OCI-LY1 (cell line): ENCODE results near the gene CLDN12.

Experiments used
- H2AFZ ChIP-seq: fragments of 200-600 bp; sonication (generic), shearing (Covaris generic); 2 replicates; pipeline ENCODE4 v1.6.0; 2014; ENCODE audit warnings: antibody characterized with exemption, mild to moderate bottlenecking, low read length
- H3F3A ChIP-seq: fragments of 200-600 bp; sonication (generic), shearing (Covaris generic); 2 replicates; pipeline ENCODE4 v1.6.0; 2014; ENCODE audit warnings: mild to moderate bottlenecking, antibody characterized with exemption, low read length, moderate library complexity; ENCODE audit not compliant: insufficient read depth
- H3K27ac ChIP-seq: fragments of 200-600 bp; sonication (generic); 2 replicates; pipeline ENCODE4 v1.5.1; 2014; ENCODE audit warnings: low read length, mixed run types, mild to moderate bottlenecking, low read depth; ENCODE audit not compliant: poor library complexity, severe bottlenecking
- H3K27me3 ChIP-seq: fragments of 200-600 bp; sonication (generic); 2 replicates; pipeline ENCODE4 v1.6.0; 2014; ENCODE audit warnings: antibody characterized with exemption, mild to moderate bottlenecking, low read length, moderate library complexity; ENCODE audit not compliant: insufficient read depth
- H3K36me3 ChIP-seq: fragments of 200-600 bp; sonication (generic); 2 replicates; pipeline ENCODE4 v1.6.1; 2014; ENCODE audit warnings: mild to moderate bottlenecking, antibody characterized with exemption, low read length, moderate library complexity, mixed read lengths; ENCODE audit not compliant: insufficient read depth
- H3K4me1 ChIP-seq: fragments of 200-600 bp; sonication (generic); 2 replicates; pipeline ENCODE4 v1.5.1; 2014; ENCODE audit warnings: mild to moderate bottlenecking, low read length, moderate library complexity; ENCODE audit not compliant: insufficient read depth, severe bottlenecking
- H3K4me2 ChIP-seq: fragments of 200-600 bp; sonication (generic), shearing (Covaris generic); 2 replicates; pipeline ENCODE4 v1.6.1; 2014; ENCODE audit warnings: low read length
- H3K4me3 ChIP-seq: fragments of 200-600 bp; sonication (generic); 2 replicates; pipeline ENCODE4 v1.5.1; 2014; ENCODE audit warnings: low read length, low read depth, mild to moderate bottlenecking, mixed read lengths; ENCODE audit not compliant: poor library complexity, severe bottlenecking
- H3K79me2 ChIP-seq: fragments of 200-600 bp; shearing (Covaris generic); 2 replicates; pipeline ENCODE4 v1.6.1; 2016; ENCODE audit warnings: mixed run types, low read length, mixed read lengths; ENCODE audit not compliant: insufficient read depth
- H3K9ac ChIP-seq: fragments of 200-600 bp; sonication (generic), shearing (Covaris generic); 2 replicates; pipeline ENCODE4 v1.6.1; 2014; ENCODE audit warnings: mild to moderate bottlenecking, low read length, mixed read lengths
- H3K9me2 ChIP-seq: fragments of 200-600 bp; sonication (generic), shearing (Covaris generic); 2 replicates; pipeline ENCODE4 v1.6.1; 2014; ENCODE audit warnings: low read depth, mild to moderate bottlenecking, low read length, mixed read lengths
- H3K9me3 ChIP-seq: fragments of 200-600 bp; shearing (Covaris generic); 2 replicates; pipeline ENCODE4 v1.6.1; 2014; ENCODE audit warnings: low read length, mixed read lengths
- H4K20me1 ChIP-seq: fragments of 200-600 bp; sonication (generic), shearing (Covaris generic); 2 replicates; pipeline ENCODE4 v1.6.0; 2016; ENCODE audit warnings: mild to moderate bottlenecking, low read length; ENCODE audit not compliant: insufficient read depth
- CTCF ChIP-seq: fragments of 200-600 bp; sonication (generic), shearing (Covaris generic); IDR thresholded peaks from 2 replicates; pipeline ENCODE4 v1.5.1; 2017; ENCODE audit warnings: mild to moderate bottlenecking, antibody characterized with exemption, low read length, moderate library complexity, mixed read lengths
- EZH2 ChIP-seq: fragments of 200-600 bp; sonication (generic), shearing (Covaris generic); IDR thresholded peaks from 2 replicates; pipeline ENCODE4 v1.8.0; 2017; ENCODE audit warnings: borderline replicate concordance, mixed run types, mild to moderate bottlenecking, antibody characterized with exemption, low read length, moderate library complexity, mixed read lengths

The CLDN12 gene

DNA sequence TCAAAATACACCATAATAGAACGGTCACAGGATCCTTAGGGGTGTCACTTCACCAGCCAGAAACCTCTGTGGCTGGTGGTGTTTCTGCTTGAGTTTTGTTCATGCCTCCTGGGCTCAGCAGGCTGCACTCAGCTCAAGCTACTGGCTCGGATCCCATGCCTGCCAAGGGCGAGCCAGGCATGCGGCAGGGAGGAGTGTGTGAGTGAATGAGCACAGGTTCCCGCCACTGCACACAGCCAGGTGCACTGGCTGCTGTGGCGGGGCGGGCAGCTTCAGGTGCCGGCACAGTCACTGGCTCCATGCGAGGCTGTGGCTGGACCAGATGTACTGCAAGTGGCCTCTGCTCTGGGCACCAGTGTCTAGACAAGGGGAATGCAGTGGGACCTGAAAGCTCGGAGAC, 29.5 kb downstream of the CLDN12 start:
- Histone ChIP-seq H3K9me3 (peaks cover 13% of the 10 kb centered on the region; the same call in 1 of the 2 replicates), H3K9me2 (no peaks in the 10 kb centered on the region), H3K27ac (no peak overlapping the region), H3K27me3 (no peaks in the 10 kb centered on the region), H2AFZ (no peak overlapping the region), H3K79me2 (no peaks in the 10 kb centered on the region), H3K36me3 (no peaks in the 10 kb centered on the region), H3K9ac (no peak overlapping the region), H3K4me3 (no peak overlapping the region), H3K4me1 (no peaks in the 10 kb centered on the region), H3K4me2 (no peak overlapping the region), H4K20me1 (no peaks in the 10 kb centered on the region), H3F3A (no peaks in the 10 kb centered on the region)
- no peak for TF ChIP-seq CTCF
- no peak for TF ChIP-seq EZH2

- no peaks in the 10 kb centered on the region for H3K79me2 ChIP-seq
- H2AFZ ChIP-seq = no peak overlapping the region
- H3K9me3 ChIP-seq = peaks cover 13% of the 10 kb centered on the region; the same call in 1 of the 2 replicates
- H3K36me3 ChIP-seq = no peaks in the 10 kb centered on the region
- H3K9ac ChIP-seq = no peak overlapping the region
- no peaks in the 10 kb centered on the region for H3K27me3 ChIP-seq
- no peak overlapping the region for H3K27ac ChIP-seq
- H3K4me1 ChIP-seq = no peaks in the 10 kb centered on the region
- H3K4me3 ChIP-seq = no peak overlapping the region
- H3F3A ChIP-seq = no peaks in the 10 kb centered on the region
- TF ChIP-seq EZH2 (no peak), CTCF (no peak)
- H4K20me1 ChIP-seq = no peaks in the 10 kb centered on the region
- no peak overlapping the region for H3K4me2 ChIP-seq
- no peaks in the 10 kb centered on the region for H3K9me2 ChIP-seq
These were observed 30.0 kb downstream of the CLDN12 start for GRCh38 chr7:90433221-90433620.

DNA sequence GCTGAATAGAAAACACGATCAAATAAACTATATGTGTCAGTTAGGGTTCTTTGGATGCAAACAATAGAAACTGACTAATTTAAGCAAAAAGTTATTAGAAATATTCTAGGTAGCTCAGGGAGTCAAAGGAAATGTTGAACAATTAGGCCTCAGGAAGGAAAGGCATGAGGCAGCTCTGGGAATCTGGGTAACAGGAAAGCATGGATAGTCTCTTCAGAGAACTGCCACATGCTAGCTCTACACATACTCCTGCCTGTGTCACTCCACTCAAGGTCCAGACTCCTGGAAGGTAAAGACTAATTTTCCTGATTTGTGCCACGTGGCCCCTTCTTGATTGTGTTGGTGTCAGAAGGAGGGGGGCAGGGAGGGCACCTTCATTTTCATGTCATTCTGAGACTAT, 42.4 kb downstream of the CLDN12 start:
- Histone ChIP-seq H3K27ac (no peak overlapping the region), H3K9me3 (no peaks in the 10 kb centered on the region), H3K4me2 (no peak overlapping the region), H2AFZ (no peak overlapping the region), H3K9ac (no peak overlapping the region), H3F3A (no peaks in the 10 kb centered on the region), H3K9me2 (no peaks in the 10 kb centered on the region), H3K4me1 (no peaks in the 10 kb centered on the region), H4K20me1 (no peaks in the 10 kb centered on the region), H3K27me3 (no peaks in the 10 kb centered on the region), H3K79me2 (no peaks in the 10 kb centered on the region), H3K4me3 (no peak overlapping the region), H3K36me3 (no peaks in the 10 kb centered on the region)
- no peak for TF ChIP-seq EZH2
- no peak for TF ChIP-seq CTCF
